ENCODE data around the gene CHN2.

CHN2 gene

GRCh38 chr7:29194594-29195427 lies at the start of gene CHN2:
Gene CHN2, plus strand, starts transcription at chr7:29194775.
- peak within 1 kb of the TSS; percentile 72; the same call in 1 of the 2 replicates for H3K27ac ChIP-seq
- H3K4me1 ChIP-seq (ENCODE audit: low read depth, poor library complexity, severe bottlenecking), result peaks cover 37% of the 10 kb centered on the region
- peak within 1 kb of the TSS; percentile 88 for H3K4me2 ChIP-seq

GRCh38 chr7:29145553-29146056 lies 49.0 kb upstream of the CHN2 start:
- Histone ChIP-seq H3K4me3 (IDR thresholded peaks at IDR 0.05; ENCODE audit: insufficient read depth, low read depth, low read length) (no peak overlapping the region), H3K4me2 (peak overlapping the region; percentile 58; the same call in 1 of the 2 replicates)

More at GRCh38 chr7:29194594-29195427, at the start of gene CHN2:
- no peak for TF ChIP-seq CTCF (conservative IDR thresholded peaks at IDR 0.05; ENCODE audit: low read depth, low read length)
- peak within 1 kb of the TSS; percentile 77 for H2AFZ ChIP-seq (ENCODE audit: low read depth)
- H3K27me3 ChIP-seq (ENCODE audit: insufficient read depth, low read depth), result no peaks in the 10 kb centered on the region
- H3K79me2 ChIP-seq (ENCODE audit: insufficient read depth, low read depth), result peaks cover 13% of the 10 kb centered on the region; the same call in 1 of the 2 replicates
- H3K36me3 ChIP-seq (ENCODE audit: insufficient read depth), result no peaks in the 10 kb centered on the region
- no peak within 1 kb of the TSS for H3K4me3 ChIP-seq (IDR thresholded peaks at IDR 0.05; ENCODE audit: insufficient read depth, low read depth, low read length)
- H3K9ac ChIP-seq, result peak within 1 kb of the TSS; percentile 37; the same call in 1 of the 2 replicates
- H4K20me1 ChIP-seq (ENCODE audit: insufficient read depth), result no peaks in the 10 kb centered on the region

GRCh38 chr7:29146057-29146706 lies 48.4 kb upstream of the CHN2 start, which contains the start of gene CPVL:
Gene CPVL, minus strand, starts transcription at chr7:29146537. Its CDS starts 25,476 bp downstream, at chr7:29121061.
- peaks cover 16% of the 10 kb centered on the region for H3K4me1 ChIP-seq (ENCODE audit: low read depth, poor library complexity, severe bottlenecking)
- peak within 1 kb of the TSS; percentile 61; the same call in 1 of the 2 replicates for H2AFZ ChIP-seq (ENCODE audit: low read depth)
- H3K9ac ChIP-seq, result no peak within 1 kb of the TSS; the same call in 1 of the 2 replicates

More at GRCh38 chr7:29145553-29146056, 49.0 kb upstream of the CHN2 start:
- Histone ChIP-seq H3K79me2 (ENCODE audit: insufficient read depth, low read depth) (no peaks in the 10 kb centered on the region), H3K27ac (no peak overlapping the region), H3K4me1 (ENCODE audit: low read depth, poor library complexity, severe bottlenecking) (peaks cover 16% of the 10 kb centered on the region), H3K36me3 (ENCODE audit: insufficient read depth) (no peaks in the 10 kb centered on the region), H4K20me1 (ENCODE audit: insufficient read depth) (no peaks in the 10 kb centered on the region), H3K27me3 (ENCODE audit: insufficient read depth, low read depth) (no peaks in the 10 kb centered on the region), H2AFZ (ENCODE audit: low read depth) (peak overlapping the region; percentile 61; the same call in 1 of the 2 replicates), H3K9ac (no peak overlapping the region; the same call in 1 of the 2 replicates)
- no peak for TF ChIP-seq CTCF (conservative IDR thresholded peaks at IDR 0.05; ENCODE audit: low read depth, low read length)

More at GRCh38 chr7:29146057-29146706, 48.4 kb upstream of the CHN2 start, which contains the start of gene CPVL:
- Histone ChIP-seq H3K4me2 (peak within 1 kb of the TSS; percentile 58), H3K4me3 (IDR thresholded peaks at IDR 0.05; ENCODE audit: insufficient read depth, low read depth, low read length) (no peak within 1 kb of the TSS), H3K27ac (no peak within 1 kb of the TSS; the same call in 1 of the 2 replicates), H4K20me1 (ENCODE audit: insufficient read depth) (no peaks in the 10 kb centered on the region), H3K36me3 (ENCODE audit: insufficient read depth) (no peaks in the 10 kb centered on the region), H3K27me3 (ENCODE audit: insufficient read depth, low read depth) (no peaks in the 10 kb centered on the region), H3K79me2 (ENCODE audit: insufficient read depth, low read depth) (no peaks in the 10 kb centered on the region)
- TF ChIP-seq CTCF (conservative IDR thresholded peaks at IDR 0.05; ENCODE audit: low read depth, low read length), result no peak

Measured in KMS-11 (cell line).